ENCODE data around the gene GNAI3.

Gene GNAI3

GRCh38 chr1:109618661-109619575 lies 70.5 kb downstream of the GNAI3 start:
- no peak for DNase-seq (ENCODE audit: low read depth, low spot score)
- H3K4me3 ChIP-seq (ENCODE audit: low read length): peak overlapping the region; percentile 95

- DNase-seq (ENCODE audit: low read depth, low spot score): peak; percentile 35
Observed at GRCh38 chr1:109619576-109620400, 71.4 kb downstream of the GNAI3 start, which contains the start of the genes AMPD2 and GNAT2. TSS of gene AMPD2 (plus strand) at chr1:109619837. CDS start at chr1:109621176, 1,339 bp downstream. TSS of gene GNAT2 (minus strand) at chr1:109619616. CDS start at chr1:109612870, 6,746 bp downstream.

GRCh38 chr1:109620401-109620791 lies 72.0 kb downstream of the GNAI3 start:
- no peak for DNase-seq (ENCODE audit: low read depth, low spot score)

More at GRCh38 chr1:109619576-109620400, 71.4 kb downstream of the GNAI3 start, which contains the start of the genes AMPD2 and GNAT2:
- peak within 1 kb of the TSS; percentile 95 for H3K4me3 ChIP-seq (ENCODE audit: low read length)

GRCh38 chr1:109620841-109621286 lies 72.4 kb downstream of the GNAI3 start:
- peak; percentile 95 for DNase-seq (ENCODE audit: low read depth, low spot score)

More at GRCh38 chr1:109620401-109620791, 72.0 kb downstream of the GNAI3 start:
- H3K4me3 ChIP-seq (ENCODE audit: low read length): peak overlapping the region; percentile 95

GRCh38 chr1:109621379-109622136 lies 73.1 kb downstream of the GNAI3 start:
- no peak for DNase-seq (ENCODE audit: low read depth, low spot score)
- H3K4me3 ChIP-seq (ENCODE audit: low read length): peak overlapping the region; percentile 95

More at GRCh38 chr1:109620841-109621286, 72.4 kb downstream of the GNAI3 start:
- H3K4me3 ChIP-seq (ENCODE audit: low read length): peak overlapping the region; percentile 95

- H3K4me3 ChIP-seq (ENCODE audit: low read length): peak overlapping the region; percentile 95
Observed at GRCh38 chr1:109622137-109622892, 73.9 kb downstream of the GNAI3 start.

GRCh38 chr1:109622895-109623294 lies 74.5 kb downstream of the GNAI3 start:
- H3K4me3 ChIP-seq (ENCODE audit: low read length): no peak overlapping the region
- DNase-seq (ENCODE audit: low read depth, low spot score): no peak

More at GRCh38 chr1:109622137-109622892, 73.9 kb downstream of the GNAI3 start:
- no peak for DNase-seq (ENCODE audit: low read depth, low spot score)

- H3K4me3 ChIP-seq (ENCODE audit: low read length): no peak overlapping the region
Observed at GRCh38 chr1:109623601-109624161, 75.3 kb downstream of the GNAI3 start.

GRCh38 chr1:109624201-109625010 lies 76.0 kb downstream of the GNAI3 start:
- no peak for DNase-seq (ENCODE audit: low read depth, low spot score)
- no peak overlapping the region; the same call in 1 of the 2 replicates for H3K4me3 ChIP-seq (ENCODE audit: low read length)

More at GRCh38 chr1:109623601-109624161, 75.3 kb downstream of the GNAI3 start:
- no peak for DNase-seq (ENCODE audit: low read depth, low spot score)

GRCh38 chr1:109625176-109625575 lies 76.8 kb downstream of the GNAI3 start:
- DNase-seq (ENCODE audit: low read depth, low spot score): no peak
- H3K4me3 ChIP-seq (ENCODE audit: low read length): no peak overlapping the region

GRCh38 chr1:109625601-109626560 lies 77.5 kb downstream of the GNAI3 start:
- no peak for DNase-seq (ENCODE audit: low read depth, low spot score)
- H3K4me3 ChIP-seq (ENCODE audit: low read length): no peak overlapping the region

- H3K4me3 ChIP-seq (ENCODE audit: low read length): no peak overlapping the region
- no peak for DNase-seq (ENCODE audit: low read depth, low spot score)
Observed at GRCh38 chr1:109626682-109627408, 78.4 kb downstream of the GNAI3 start.

- DNase-seq (ENCODE audit: low read depth, low spot score): no peak
Observed at GRCh38 chr1:109627692-109628399, 79.4 kb downstream of the GNAI3 start.

GRCh38 chr1:109628540-109629321 lies 80.3 kb downstream of the GNAI3 start:
- no peak overlapping the region for H3K4me3 ChIP-seq (ENCODE audit: low read length)
- no peak for DNase-seq (ENCODE audit: low read depth, low spot score)

More at GRCh38 chr1:109627692-109628399, 79.4 kb downstream of the GNAI3 start:
- no peak overlapping the region for H3K4me3 ChIP-seq (ENCODE audit: low read length)
